Measurements from ENCODE around the gene SLC12A9.

Gene SLC12A9

GRCh38 chr7:100856871-100857282 is 4.4 kb downstream of the SLC12A9 start:
- no peak overlapping the region for H3K27ac Mint-ChIP-seq (ENCODE audit: low read depth)
- no peaks in the 10 kb centered on the region for H3K27me3 Mint-ChIP-seq
- DNase-seq (ENCODE audit: low spot score in 2 of 2), result no peak

DNA sequence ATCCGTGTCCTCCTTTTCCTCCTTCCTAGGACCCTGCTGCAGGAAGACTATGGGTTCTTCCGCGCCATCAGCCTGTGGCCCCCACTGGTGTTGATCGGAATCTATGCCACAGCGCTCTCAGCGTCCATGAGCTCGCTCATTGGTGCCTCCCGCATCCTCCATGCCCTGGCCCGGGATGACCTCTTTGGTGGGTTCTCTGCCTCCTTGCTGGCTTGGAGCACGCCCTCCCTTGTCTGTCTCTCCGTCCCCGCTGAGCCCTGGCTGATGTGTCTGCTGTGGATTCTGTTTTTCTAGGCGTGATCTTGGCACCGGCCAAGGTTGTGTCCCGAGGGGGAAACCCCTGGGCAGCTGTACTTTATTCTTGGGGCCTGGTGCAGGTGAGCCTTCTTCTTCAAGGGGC is 7.3 kb downstream of the SLC12A9 start:
- Mint-ChIP-seq H3K4me3 (no peak overlapping the region), H3K9me3 (no peaks in the 10 kb centered on the region), H3K4me1 (peaks cover 14% of the 10 kb centered on the region), H3K27ac (ENCODE audit: low read depth) (no peak overlapping the region), H3K27me3 (no peaks in the 10 kb centered on the region), H3K36me3 (ENCODE audit: insufficient read depth) (peaks cover 41% of the 10 kb centered on the region)
- DNase-seq (ENCODE audit: low spot score in 2 of 2), result no peak
- ATAC-seq (replicated peaks; ENCODE audit: extremely low read depth, poor library complexity, severe bottlenecking), result no peak

More at GRCh38 chr7:100856871-100857282, 4.4 kb downstream of the SLC12A9 start:
- no peak overlapping the region for H3K4me3 Mint-ChIP-seq
- ATAC-seq (replicated peaks; ENCODE audit: extremely low read depth, poor library complexity, severe bottlenecking), result no peak
- H3K9me3 Mint-ChIP-seq, result no peaks in the 10 kb centered on the region
- H3K36me3 Mint-ChIP-seq (ENCODE audit: insufficient read depth), result peaks cover 22% of the 10 kb centered on the region
- peaks cover 33% of the 10 kb centered on the region for H3K4me1 Mint-ChIP-seq

GRCh38 chr7:100860702-100861615 is 8.4 kb downstream of the SLC12A9 start:
- H3K9me3 Mint-ChIP-seq, result no peaks in the 10 kb centered on the region
- H3K36me3 Mint-ChIP-seq (ENCODE audit: insufficient read depth), result peaks cover 44% of the 10 kb centered on the region
- no peak overlapping the region for H3K4me3 Mint-ChIP-seq
- no peaks in the 10 kb centered on the region for H3K27me3 Mint-ChIP-seq
- H3K27ac Mint-ChIP-seq (ENCODE audit: low read depth), result no peak overlapping the region
- DNase-seq (ENCODE audit: low spot score in 2 of 2) (no peak), ATAC-seq (replicated peaks; ENCODE audit: extremely low read depth, poor library complexity, severe bottlenecking) (no peak)
- H3K4me1 Mint-ChIP-seq, result peaks cover 6% of the 10 kb centered on the region

DNA sequence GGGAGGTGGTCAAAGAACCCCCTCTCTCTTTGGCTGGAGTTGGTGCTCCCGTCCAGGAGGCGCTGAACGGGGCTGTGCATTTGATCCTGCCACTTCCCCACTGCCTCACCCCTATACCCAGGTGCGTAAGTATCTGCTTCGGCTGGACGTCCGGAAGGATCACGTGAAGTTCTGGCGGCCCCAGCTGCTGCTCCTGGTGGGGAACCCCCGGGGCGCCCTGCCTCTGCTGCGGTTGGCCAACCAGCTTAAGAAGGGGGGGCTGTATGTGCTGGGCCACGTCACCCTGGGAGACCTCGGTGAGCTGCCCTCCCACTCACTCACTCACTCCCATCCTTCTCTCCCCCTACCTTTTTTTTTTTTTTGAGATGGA is 9.1 kb downstream of the SLC12A9 start:
- DNase-seq (ENCODE audit: low spot score in 2 of 2) (no peak), ATAC-seq (replicated peaks; ENCODE audit: extremely low read depth, poor library complexity, severe bottlenecking) (no peak)
- no peaks in the 10 kb centered on the region for H3K9me3 Mint-ChIP-seq
- no peak overlapping the region for H3K27ac Mint-ChIP-seq (ENCODE audit: low read depth)
- H3K27me3 Mint-ChIP-seq, result no peaks in the 10 kb centered on the region
- peaks cover 44% of the 10 kb centered on the region for H3K36me3 Mint-ChIP-seq (ENCODE audit: insufficient read depth)
- no peak overlapping the region for H3K4me3 Mint-ChIP-seq
- peaks cover 7% of the 10 kb centered on the region for H3K4me1 Mint-ChIP-seq

DNA sequence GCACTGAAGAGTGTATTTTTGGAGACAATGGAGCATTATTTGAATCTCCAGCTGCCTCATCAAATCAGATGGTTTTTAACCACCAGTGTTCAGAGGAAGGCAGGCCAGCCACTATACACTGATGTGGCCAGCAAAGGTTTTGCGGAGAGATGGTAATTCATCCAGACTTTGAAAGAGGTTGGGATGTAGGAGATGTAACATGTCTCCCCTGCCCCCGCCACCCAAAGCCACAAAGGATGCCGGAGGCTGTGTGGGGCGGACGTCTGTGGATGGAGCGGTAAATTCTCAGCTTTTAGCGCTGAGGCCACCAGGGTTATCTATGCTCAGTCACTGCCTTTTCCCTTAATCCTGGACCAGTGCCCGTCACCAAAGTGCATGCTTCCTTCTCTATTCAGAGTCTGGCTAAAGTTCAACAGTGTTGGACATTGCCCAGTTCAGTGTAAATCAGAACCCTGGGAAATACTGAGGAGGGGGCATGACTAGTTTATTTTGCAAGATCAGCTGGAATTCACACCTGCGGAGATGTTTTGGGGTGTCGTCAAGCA is 11.0 kb downstream of the SLC12A9 start:
- Mint-ChIP-seq H3K27ac (ENCODE audit: low read depth) (no peak overlapping the region), H3K4me1 (peaks cover 9% of the 10 kb centered on the region), H3K4me3 (no peak overlapping the region), H3K9me3 (no peaks in the 10 kb centered on the region), H3K27me3 (no peaks in the 10 kb centered on the region), H3K36me3 (ENCODE audit: insufficient read depth) (peaks cover 38% of the 10 kb centered on the region)
- ATAC-seq (replicated peaks; ENCODE audit: extremely low read depth, poor library complexity, severe bottlenecking) (no peak), DNase-seq (ENCODE audit: low spot score in 2 of 2) (no peak)

DNA sequence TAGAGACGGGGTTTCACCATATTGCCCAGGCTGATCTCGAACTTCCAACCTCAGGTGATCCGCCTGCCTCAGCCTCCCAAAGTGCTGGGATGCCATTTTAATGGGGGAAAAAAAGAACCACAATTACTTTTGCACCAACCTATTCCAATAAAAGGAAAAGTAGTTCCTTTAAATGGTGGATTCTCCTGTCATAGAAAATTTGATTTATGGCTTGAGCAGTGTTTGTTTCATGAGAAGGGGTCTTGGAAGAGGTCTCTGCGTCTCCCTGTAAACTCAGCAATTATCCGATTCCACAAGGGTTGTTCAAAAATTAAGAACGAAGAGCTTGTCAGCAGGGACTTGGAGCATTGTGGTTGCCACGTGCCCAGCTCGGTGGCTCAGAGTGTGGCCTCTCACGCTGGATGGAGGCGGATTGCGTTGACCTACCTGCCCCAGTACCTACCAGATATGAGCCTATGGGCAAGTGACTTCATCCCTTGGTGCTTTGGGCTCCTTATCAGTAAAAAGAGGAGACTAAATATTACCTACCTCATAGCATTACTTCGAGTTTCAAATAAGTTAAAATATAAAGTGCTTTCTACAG is 11.8 kb downstream of the SLC12A9 start:
- DNase-seq (ENCODE audit: low spot score in 2 of 2) (no peak), ATAC-seq (replicated peaks; ENCODE audit: extremely low read depth, poor library complexity, severe bottlenecking) (no peak)
- H3K4me1 Mint-ChIP-seq, result peaks cover 9% of the 10 kb centered on the region
- no peaks in the 10 kb centered on the region for H3K9me3 Mint-ChIP-seq
- no peaks in the 10 kb centered on the region for H3K27me3 Mint-ChIP-seq
- no peak overlapping the region for H3K4me3 Mint-ChIP-seq
- peaks cover 39% of the 10 kb centered on the region for H3K36me3 Mint-ChIP-seq (ENCODE audit: insufficient read depth)
- peak overlapping the region; percentile 49 for H3K27ac Mint-ChIP-seq (ENCODE audit: low read depth)

GRCh38 chr7:100865372-100865911 is 12.9 kb downstream of the SLC12A9 start:
- no peak for ATAC-seq (replicated peaks; ENCODE audit: extremely low read depth, poor library complexity, severe bottlenecking)
- Mint-ChIP-seq H3K4me1 (peaks cover 9% of the 10 kb centered on the region), H3K4me3 (no peak overlapping the region), H3K9me3 (no peaks in the 10 kb centered on the region), H3K27ac (ENCODE audit: low read depth) (no peak overlapping the region), H3K27me3 (no peaks in the 10 kb centered on the region), H3K36me3 (ENCODE audit: insufficient read depth) (peaks cover 37% of the 10 kb centered on the region)
- DNase-seq (ENCODE audit: low spot score in 2 of 2), result no peak

GRCh38 chr7:100865938-100866728 is 13.6 kb downstream of the SLC12A9 start:
- peaks cover 35% of the 10 kb centered on the region for H3K36me3 Mint-ChIP-seq (ENCODE audit: insufficient read depth)
- ATAC-seq (replicated peaks; ENCODE audit: extremely low read depth, poor library complexity, severe bottlenecking) (peak; percentile 20), DNase-seq (ENCODE audit: low spot score in 2 of 2) (no peak)
- no peaks in the 10 kb centered on the region for H3K9me3 Mint-ChIP-seq
- peaks cover 9% of the 10 kb centered on the region for H3K4me1 Mint-ChIP-seq
- H3K4me3 Mint-ChIP-seq, result peak overlapping the region; percentile 73
- no peaks in the 10 kb centered on the region for H3K27me3 Mint-ChIP-seq
- peak overlapping the region; percentile 55 for H3K27ac Mint-ChIP-seq (ENCODE audit: low read depth)

DNA sequence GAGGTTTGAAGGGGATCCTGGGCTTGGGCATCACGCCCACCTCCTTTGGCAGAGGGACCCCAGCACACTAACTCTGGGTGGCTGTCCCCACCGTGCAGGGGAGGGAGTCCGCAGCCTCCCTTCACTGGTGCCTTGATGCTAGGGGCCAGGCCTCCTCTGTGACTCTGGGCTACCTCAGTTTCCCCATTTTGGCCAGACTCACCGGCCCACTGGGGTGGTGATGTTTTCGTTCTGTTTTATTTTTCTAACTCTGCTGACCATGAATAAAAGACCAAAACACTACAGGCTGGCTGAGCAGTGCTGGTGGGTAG is 14.2 kb downstream of the SLC12A9 start:
- Mint-ChIP-seq H3K36me3 (ENCODE audit: insufficient read depth) (peaks cover 35% of the 10 kb centered on the region), H3K4me3 (peak overlapping the region; percentile 73), H3K27ac (ENCODE audit: low read depth) (peak overlapping the region; percentile 55), H3K9me3 (no peaks in the 10 kb centered on the region), H3K27me3 (no peaks in the 10 kb centered on the region), H3K4me1 (peaks cover 9% of the 10 kb centered on the region)
- ATAC-seq (replicated peaks; ENCODE audit: extremely low read depth, poor library complexity, severe bottlenecking) (no peak), DNase-seq (ENCODE audit: low spot score in 2 of 2) (no peak)

GRCh38 chr7:100867040-100867775 is 14.7 kb downstream of the SLC12A9 start, which contains the start of gene TRIP6:
Gene TRIP6, plus strand, starts transcription at chr7:100867387. Its CDS starts 111 bp downstream, at chr7:100867498.
- Mint-ChIP-seq H3K4me3 (peak within 1 kb of the TSS; percentile 73), H3K36me3 (ENCODE audit: insufficient read depth) (peaks cover 33% of the 10 kb centered on the region), H3K27me3 (no peaks in the 10 kb centered on the region), H3K4me1 (peaks cover 9% of the 10 kb centered on the region), H3K27ac (ENCODE audit: low read depth) (peak within 1 kb of the TSS; percentile 55), H3K9me3 (no peaks in the 10 kb centered on the region)
- DNase-seq (ENCODE audit: low spot score in 2 of 2), result no peak
- peak; percentile 58 for ATAC-seq (replicated peaks; ENCODE audit: extremely low read depth, poor library complexity, severe bottlenecking)

DNA sequence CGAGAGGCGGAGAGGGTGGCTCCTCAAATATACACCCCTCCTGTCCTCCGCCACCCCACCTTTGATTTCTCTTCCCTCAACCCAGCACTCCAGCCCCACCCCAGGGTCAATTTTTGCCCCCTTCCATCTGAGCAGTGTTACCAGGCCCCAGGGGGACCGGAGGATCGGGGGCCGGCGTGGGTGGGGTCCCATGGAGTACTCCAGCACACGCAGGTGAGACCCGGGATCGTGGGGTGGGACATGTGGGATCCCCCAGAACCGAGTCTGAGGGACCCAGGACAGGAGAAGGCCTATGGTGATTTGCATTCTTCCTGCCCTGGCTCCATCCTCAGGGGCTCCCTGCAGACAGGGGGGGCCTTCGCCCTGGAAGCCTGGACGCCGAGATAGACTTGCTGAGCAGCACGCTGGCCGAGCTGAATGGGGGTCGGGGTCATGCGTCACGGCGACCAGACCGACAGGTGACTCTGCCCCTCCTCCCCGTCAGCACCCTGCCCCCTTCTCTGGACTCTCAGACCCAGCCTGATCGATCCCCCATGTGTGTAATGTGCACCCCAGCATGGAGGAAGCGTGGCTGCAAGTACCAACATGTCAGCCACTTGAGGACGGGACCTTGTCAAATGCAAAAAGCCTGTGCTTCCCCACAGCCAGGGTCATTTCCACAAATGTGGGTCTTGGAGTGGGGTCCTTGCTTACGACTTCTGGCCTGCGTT is 15.4 kb downstream of the SLC12A9 start:
- H3K9me3 Mint-ChIP-seq, result no peaks in the 10 kb centered on the region
- H3K4me3 Mint-ChIP-seq, result peak overlapping the region; percentile 73
- DNase-seq (ENCODE audit: low spot score in 2 of 2) (no peak), ATAC-seq (replicated peaks; ENCODE audit: extremely low read depth, poor library complexity, severe bottlenecking) (no peak)
- no peaks in the 10 kb centered on the region for H3K27me3 Mint-ChIP-seq
- H3K27ac Mint-ChIP-seq (ENCODE audit: low read depth), result no peak overlapping the region
- H3K36me3 Mint-ChIP-seq (ENCODE audit: insufficient read depth), result peaks cover 29% of the 10 kb centered on the region
- H3K4me1 Mint-ChIP-seq, result peaks cover 9% of the 10 kb centered on the region
